ENCODE results near the gene OVCH2. TPM values are rescaled to one million over a fixed set of nuclear protein-coding genes. Genes with fewer than 3 reads are reported as not detected.
"Not testable (repeated sequence)": the region's sequence is repeated elsewhere in the genome, so short reads cannot be mapped to it uniquely, and the experiment has no call there.

The OVCH2 gene
- polyA plus RNA-seq, 3 donors, result not detected

DNA sequence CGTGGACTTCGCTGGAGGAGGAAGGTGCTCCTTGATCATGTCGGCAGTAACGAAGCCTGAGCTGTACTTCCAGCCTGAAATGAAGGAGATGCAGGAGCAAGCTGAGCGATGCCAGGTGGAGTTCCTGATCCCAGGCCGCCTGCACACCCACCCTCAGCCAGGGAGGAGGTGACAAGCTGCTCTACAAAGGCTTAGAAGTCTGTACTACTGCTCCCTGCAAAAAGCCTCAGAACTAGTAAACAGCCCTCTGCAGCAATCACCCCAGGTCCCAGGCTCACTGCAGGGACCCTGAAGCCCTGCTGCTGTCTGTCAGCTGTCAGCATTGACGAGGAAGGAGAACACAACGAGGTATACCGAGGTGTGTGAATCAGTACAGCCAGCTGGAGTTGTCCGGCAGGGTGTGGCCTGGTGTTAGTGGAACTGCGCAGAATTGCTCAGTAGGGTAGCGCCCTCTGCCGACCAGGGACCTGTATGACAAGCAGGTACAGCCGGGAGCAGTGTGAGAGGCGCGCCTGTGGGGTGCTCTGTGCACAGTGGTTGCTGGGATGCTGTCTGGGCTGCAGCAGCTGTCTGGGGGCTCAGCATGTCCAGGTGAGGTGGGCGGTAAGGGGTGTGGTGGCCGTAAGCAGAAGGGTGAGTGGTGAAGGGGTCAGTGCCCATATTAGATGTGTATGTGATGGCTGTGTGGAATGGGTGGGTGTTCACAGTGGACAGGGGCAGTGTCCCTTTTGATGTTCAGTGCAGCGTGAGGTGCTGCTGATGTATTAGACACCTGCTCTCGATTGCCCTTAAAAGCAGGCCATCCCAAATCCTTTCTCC lies 40.6 kb downstream of the OVCH2 start:
- Histone ChIP-seq H3K4me2 (replicated peaks; ENCODE audit: extremely low read depth, low read length, poor library complexity, severe bottlenecking) (no peak overlapping the region), H3K36me3 (replicated peaks in 1 of 2; ENCODE audit: control insufficient read depth in 1 of 2, insufficient read depth in 2 of 2, low read length in 2 of 2) (peaks cover 0 to 29% of the 10 kb centered on the region in 2 donors), H2AFZ (ENCODE audit: insufficient read depth, low read depth, low read length, poor library complexity, severe bottlenecking) (no peak overlapping the region), H3K27ac (ENCODE audit: low read depth in 1 of 2, low read length in 2 of 2) (no peak overlapping the region), H3K27me3 (ENCODE audit: control insufficient read depth in 2 of 2, insufficient read depth in 2 of 2, low read length in 2 of 2) (no peaks in the 10 kb centered on the region), H3K79me2 (ENCODE audit: insufficient read depth, low read length) (no peaks in the 10 kb centered on the region), H3K4me3 (replicated peaks in 1 of 3; ENCODE audit: low read depth in 2 of 3, low read length in 3 of 3) (no peak overlapping the region), H3K9me3 (replicated peaks in 1 of 2; ENCODE audit: control insufficient read depth in 1 of 2, insufficient read depth in 1 of 2, low read length in 2 of 2) (no peaks in the 10 kb centered on the region), H3K9ac (ENCODE audit: insufficient read depth, low read length, poor library complexity, severe bottlenecking) (no peak overlapping the region), H3K4me1 (ENCODE audit: control insufficient read depth in 1 of 2, insufficient read depth in 2 of 2, low read length in 2 of 2) (peaks cover 7 to 8% of the 10 kb centered on the region in 2 donors), H4K20me1 (ENCODE audit: insufficient read depth, low read length) (peaks cover 11% of the 10 kb centered on the region)
- 54% methylated on average over 14 of the region's 20 CpGs for WGBS (ENCODE audit: insufficient coverage)
- DNase-seq, result peak; percentile 67 to 76 (median 70)
- intact Hi-C loops (cut with micrococcal nuclease), result loop anchor here (5.0 to 10.0 kb wide), 3 partner anchors 93 to 571 kb away; no protein-coding TSS in a partner anchor
- peaks cover 6 to 11% (median 7%) of the 10 kb centered on the region in 3 donors for H3K27me3 Mint-ChIP-seq (ENCODE audit: low read depth in 3 of 3)
- TF ChIP-seq, protein P1, sequence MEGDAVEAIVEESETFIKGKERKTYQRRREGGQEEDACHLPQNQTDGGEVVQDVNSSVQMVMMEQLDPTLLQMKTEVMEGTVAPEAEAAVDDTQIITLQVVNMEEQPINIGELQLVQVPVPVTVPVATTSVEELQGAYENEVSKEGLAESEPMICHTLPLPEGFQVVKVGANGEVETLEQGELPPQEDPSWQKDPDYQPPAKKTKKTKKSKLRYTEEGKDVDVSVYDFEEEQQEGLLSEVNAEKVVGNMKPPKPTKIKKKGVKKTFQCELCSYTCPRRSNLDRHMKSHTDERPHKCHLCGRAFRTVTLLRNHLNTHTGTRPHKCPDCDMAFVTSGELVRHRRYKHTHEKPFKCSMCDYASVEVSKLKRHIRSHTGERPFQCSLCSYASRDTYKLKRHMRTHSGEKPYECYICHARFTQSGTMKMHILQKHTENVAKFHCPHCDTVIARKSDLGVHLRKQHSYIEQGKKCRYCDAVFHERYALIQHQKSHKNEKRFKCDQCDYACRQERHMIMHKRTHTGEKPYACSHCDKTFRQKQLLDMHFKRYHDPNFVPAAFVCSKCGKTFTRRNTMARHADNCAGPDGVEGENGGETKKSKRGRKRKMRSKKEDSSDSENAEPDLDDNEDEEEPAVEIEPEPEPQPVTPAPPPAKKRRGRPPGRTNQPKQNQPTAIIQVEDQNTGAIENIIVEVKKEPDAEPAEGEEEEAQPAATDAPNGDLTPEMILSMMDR (IDR thresholded peaks at IDR 0.05), result peak; percentile 97
- peaks cover 9% of the 10 kb centered on the region for H3K4me1 Mint-ChIP-seq
- no peak overlapping the region for H3K4me3 Mint-ChIP-seq
- H3K27ac Mint-ChIP-seq, result peak overlapping the region in 1 of 7 donors; percentile 65
- H3K9me3 Mint-ChIP-seq, result peaks cover 0 to 1% (median 0%) of the 10 kb centered on the region in 7 donors
- peaks cover 21 to 45% of the 10 kb centered on the region in 2 donors for H3K36me3 Mint-ChIP-seq

DNA sequence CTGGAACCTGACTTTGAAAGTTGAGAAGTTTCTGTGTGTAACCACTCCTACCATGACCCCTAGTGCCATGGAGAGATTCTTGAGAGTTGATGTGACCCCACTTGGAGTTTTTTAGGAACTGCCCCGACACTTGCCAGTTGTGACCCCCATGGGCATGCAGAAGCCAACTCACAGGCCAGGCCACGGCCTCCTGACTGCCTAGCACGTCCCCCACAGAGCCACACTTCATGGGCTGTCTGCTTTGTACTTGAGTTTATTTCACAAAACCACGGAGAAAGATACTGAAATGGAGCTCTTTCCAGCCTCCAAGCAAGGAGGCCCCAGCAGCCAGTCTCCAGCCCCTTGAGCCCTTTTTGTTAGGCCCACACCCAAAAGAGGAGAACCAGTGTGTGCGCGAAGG lies 41.4 kb downstream of the OVCH2 start:
- Histone ChIP-seq H2AFZ (ENCODE audit: insufficient read depth, low read depth, low read length, poor library complexity, severe bottlenecking) (no peak overlapping the region), H3K27ac (ENCODE audit: low read depth in 1 of 2, low read length in 2 of 2) (no peak overlapping the region), H4K20me1 (ENCODE audit: insufficient read depth, low read length) (peaks cover 11% of the 10 kb centered on the region), H3K9ac (ENCODE audit: insufficient read depth, low read length, poor library complexity, severe bottlenecking) (no peak overlapping the region), H3K79me2 (ENCODE audit: insufficient read depth, low read length) (no peaks in the 10 kb centered on the region), H3K4me2 (replicated peaks; ENCODE audit: extremely low read depth, low read length, poor library complexity, severe bottlenecking) (no peak overlapping the region), H3K27me3 (ENCODE audit: control insufficient read depth in 2 of 2, insufficient read depth in 2 of 2, low read length in 2 of 2) (no peaks in the 10 kb centered on the region), H3K4me3 (replicated peaks in 1 of 3; ENCODE audit: low read depth in 2 of 3, low read length in 3 of 3) (no peak overlapping the region), H3K9me3 (replicated peaks in 1 of 2; ENCODE audit: control insufficient read depth in 1 of 2, insufficient read depth in 1 of 2, low read length in 2 of 2) (no peaks in the 10 kb centered on the region), H3K4me1 (ENCODE audit: control insufficient read depth in 1 of 2, insufficient read depth in 2 of 2, low read length in 2 of 2) (peaks cover 0 to under 1% of the 10 kb centered on the region in 2 donors), H3K36me3 (replicated peaks in 1 of 2; ENCODE audit: control insufficient read depth in 1 of 2, insufficient read depth in 2 of 2, low read length in 2 of 2) (peaks cover 0 to 29% of the 10 kb centered on the region in 2 donors)
- peaks cover 21 to 46% of the 10 kb centered on the region in 2 donors for H3K36me3 Mint-ChIP-seq
- H3K4me3 Mint-ChIP-seq, result no peak overlapping the region
- no peak for DNase-seq
- H3K27me3 Mint-ChIP-seq (ENCODE audit: low read depth in 3 of 3), result peaks cover 6 to 11% (median 7%) of the 10 kb centered on the region in 3 donors
- H3K9me3 Mint-ChIP-seq, result peaks cover 0 to 1% (median 0%) of the 10 kb centered on the region in 7 donors
- 75% methylated on average over 6 of the region's 6 CpGs for WGBS (ENCODE audit: insufficient coverage)
- intact Hi-C loops (cut with micrococcal nuclease), result loop anchor here (5.0 to 10.0 kb wide), 3 partner anchors 93 to 570 kb away; no protein-coding TSS in a partner anchor
- peaks cover 2% of the 10 kb centered on the region for H3K4me1 Mint-ChIP-seq
- no peak overlapping the region for H3K27ac Mint-ChIP-seq
- TF ChIP-seq, protein P1 (IDR thresholded peaks at IDR 0.05), result no peak

DNA sequence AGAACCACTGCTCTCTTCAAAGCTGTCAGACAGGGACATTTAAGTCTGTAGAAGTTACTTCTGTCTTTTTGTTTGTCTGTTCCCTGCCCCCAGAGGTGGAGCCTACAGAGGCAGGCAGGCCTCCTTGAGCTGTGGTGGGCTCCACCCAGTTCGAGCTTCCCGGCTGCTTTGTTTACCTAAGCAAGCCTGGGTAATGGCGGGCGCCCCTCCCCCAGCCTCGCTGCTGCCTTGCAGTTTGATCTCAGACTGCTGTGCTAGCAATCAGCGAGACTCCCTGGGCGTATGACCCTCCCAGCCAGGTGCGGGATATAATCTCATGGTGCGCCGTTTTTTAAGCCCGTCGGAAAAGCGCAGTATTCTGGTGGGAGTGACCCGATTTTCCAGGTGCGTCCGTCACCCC lies 42.7 kb downstream of the OVCH2 start:
- intact Hi-C loops (cut with micrococcal nuclease), result loop anchor here (10.0 kb wide), 2 partner anchors 169 to 569 kb away; no protein-coding TSS in a partner anchor
- H3K79me2 ChIP-seq (ENCODE audit: insufficient read depth, low read length); H3K4me1 Mint-ChIP-seq; H3K27ac ChIP-seq (ENCODE audit: low read depth in 1 of 2, low read length in 2 of 2); H3K4me3 ChIP-seq (replicated peaks in 1 of 3; ENCODE audit: low read depth in 2 of 3, low read length in 3 of 3); H3K9ac ChIP-seq (ENCODE audit: insufficient read depth, low read length, poor library complexity, severe bottlenecking); H3K4me2 ChIP-seq (replicated peaks; ENCODE audit: extremely low read depth, low read length, poor library complexity, severe bottlenecking); H3K9me3 ChIP-seq (replicated peaks in 1 of 2; ENCODE audit: control insufficient read depth in 1 of 2, insufficient read depth in 1 of 2, low read length in 2 of 2); H3K27me3 ChIP-seq (ENCODE audit: control insufficient read depth in 2 of 2, insufficient read depth in 2 of 2, low read length in 2 of 2); H2AFZ ChIP-seq (ENCODE audit: insufficient read depth, low read depth, low read length, poor library complexity, severe bottlenecking); H3K4me1 ChIP-seq (ENCODE audit: control insufficient read depth in 1 of 2, insufficient read depth in 2 of 2, low read length in 2 of 2); DNase-seq; H3K9me3 Mint-ChIP-seq; H3K27ac Mint-ChIP-seq; H3K4me3 Mint-ChIP-seq: not testable (repeated sequence)
- H3K27me3 Mint-ChIP-seq (ENCODE audit: low read depth in 3 of 3), result peaks cover 2 to 11% (median 6%) of the 10 kb centered on the region in 3 donors
- H3K36me3 Mint-ChIP-seq, result peaks cover 21 to 44% of the 10 kb centered on the region in 2 donors
- peaks cover 11% of the 10 kb centered on the region for H4K20me1 ChIP-seq (ENCODE audit: insufficient read depth, low read length)
- peaks cover 0 to 29% of the 10 kb centered on the region in 2 donors for H3K36me3 ChIP-seq (replicated peaks in 1 of 2; ENCODE audit: control insufficient read depth in 1 of 2, insufficient read depth in 2 of 2, low read length in 2 of 2)
- WGBS (ENCODE audit: insufficient coverage), result no CpG with 5 or more reads among the region's 16 CpGs

Data from CD14-positive monocyte (primary cell).